Keratinocyte (primary cell): ENCODE measurements around the gene C13orf42. TPM values are rescaled to one million over a fixed set of nuclear protein-coding genes. Genes with fewer than 3 reads are reported as not detected.

ENCODE experiments used
- DNase-seq: peaks from one replicate; pipeline ENCODE4 v3.0.0-alpha.2; 2011; ENCODE audit warnings: low read depth, missing footprints, low spot score
- FAIRE-seq: peaks from 2 replicates; lab custom pipeline; 2011; peaks lifted over from hg19 to GRCh38; lab: Jason Lieb, UNC
- H2AFZ ChIP-seq: 2 replicates; pipeline ENCODE4 v1.6.0; 2012; ENCODE audit warnings: low read length, control low read depth, inconsistent platforms; ENCODE audit not compliant: control insufficient read depth
- H3K27ac ChIP-seq: 2 replicates; pipeline ENCODE4 v1.5.1; 2011; ENCODE audit warnings: low read length; ENCODE audit not compliant: control insufficient read depth, insufficient read depth
- H3K27me3 ChIP-seq: 3 replicates; pipeline ENCODE4 v1.6.0; 2011; ENCODE audit warnings: low read length; ENCODE audit not compliant: control insufficient read depth, insufficient read depth; ENCODE audit errors: extremely low read depth
- H3K36me3 ChIP-seq, 2 experiments: 2 replicates in 1 of 2; 3 replicates in 1 of 2; pipeline ENCODE4 v1.5.1; 2011; ENCODE audit warnings: low read length in 2 of 2, mild to moderate bottlenecking in 1 of 2; ENCODE audit not compliant: control insufficient read depth in 2 of 2, insufficient read depth in 2 of 2; ENCODE audit errors: extremely low read depth in 1 of 2
- H3K4me1 ChIP-seq: 3 replicates; pipeline ENCODE4 v1.5.1; 2011; ENCODE audit warnings: low read length; ENCODE audit not compliant: control insufficient read depth, insufficient read depth; ENCODE audit errors: extremely low read depth
- H3K4me2 ChIP-seq: 3 replicates; pipeline ENCODE4 v1.6.0; 2011; ENCODE audit warnings: low read depth, low read length; ENCODE audit not compliant: control insufficient read depth, insufficient read depth; ENCODE audit errors: extremely low read depth
- H3K4me3 ChIP-seq, 3 experiments: fragments of 200-600 bp in 1 of 3; sonication (generic) in 1 of 3; 2 replicates in 2 of 3; 3 replicates in 1 of 3; pipeline ENCODE4 v1.5.1; 2011 to 2016; ENCODE audit warnings: low read length in 3 of 3, mild to moderate bottlenecking in 3 of 3, control low read depth in 2 of 3, inconsistent platforms in 1 of 3, low read depth in 1 of 3, mixed read lengths in 1 of 3, mixed run types in 1 of 3, moderate library complexity in 1 of 3; ENCODE audit not compliant: control insufficient read depth in 2 of 3, insufficient read depth in 2 of 3; ENCODE audit errors: extremely low read depth in 1 of 3
- H3K79me2 ChIP-seq: 2 replicates; pipeline ENCODE4 v1.6.0; 2012; ENCODE audit warnings: low read length; ENCODE audit not compliant: control insufficient read depth, insufficient read depth
- H3K9ac ChIP-seq: 3 replicates; pipeline ENCODE4 v1.6.0; 2011; ENCODE audit warnings: low read length; ENCODE audit not compliant: control insufficient read depth, insufficient read depth; ENCODE audit errors: extremely low read depth
- H3K9me1 ChIP-seq: 3 replicates; pipeline ENCODE4 v1.6.0; 2011; ENCODE audit warnings: low read length; ENCODE audit not compliant: control insufficient read depth, insufficient read depth; ENCODE audit errors: extremely low read depth
- H3K9me3 ChIP-seq: 2 replicates; pipeline ENCODE4 v1.5.1; 2012; ENCODE audit warnings: low read depth, low read length; ENCODE audit not compliant: control insufficient read depth
- H4K20me1 ChIP-seq: 3 replicates; pipeline ENCODE4 v1.6.0; 2011; ENCODE audit warnings: low read length; ENCODE audit not compliant: control insufficient read depth, insufficient read depth; ENCODE audit errors: extremely low read depth
- CTCF ChIP-seq, 3 experiments: IDR thresholded peaks in 1 of 3; conservative IDR thresholded peaks in 1 of 3; optimal IDR thresholded peaks in 1 of 3; 2 replicates in 2 of 3; 3 replicates in 1 of 3; pipeline versions ENCODE3 to v1.5.1; 2011; ENCODE audit warnings: low read length in 3 of 3, mild to moderate bottlenecking in 3 of 3, moderate library complexity in 2 of 3, control low read depth in 1 of 3, inconsistent platforms in 1 of 3; ENCODE audit not compliant: insufficient read depth in 2 of 3; ENCODE audit errors: extremely low read depth in 1 of 3
- EZH2 ChIP-seq: IDR thresholded peaks from one replicate; pipeline ENCODE4 v1.6.1; 2012; ENCODE audit warnings: inconsistent platforms, mild to moderate bottlenecking, low read length, moderate library complexity
- dilution Hi-C: fragments of 300-500 bp; cut with MboI; formaldehyde crosslinking; loops from one replicate; pipeline ENCODE4 v1.7.0; 2020; ENCODE audit warnings: low sequenced_read_pairs; ENCODE audit not compliant: extremely low pct_ligation_motif_present
- polyA plus RNA-seq, 5 experiments: library from polyadenylated mRNA; depleted of rRNA in 3 of 5; stranded (reverse) in 3 of 5; stranded (forward) in 1 of 5; unstranded in 1 of 5; fragments of >200 nt; gene quantifications; 1 replicate in 1 of 5; 2 replicates in 3 of 5; 3 replicates in 1 of 5; pipeline versions ENCODE4 v1.2.1 to v1.2.3, GENCODE V29; 2011 to 2012; ENCODE audit warnings: missing spikeins in 2 of 5, low read depth in 1 of 5, low replicate concordance in 1 of 5

C13orf42 gene
- polyA plus RNA-seq, 1 donor (not counting 4 experiments of a cell fraction or from before 2014, with no cell fraction given) = not detected

GRCh38 chr13:51044023-51044665 is 66.9 kb downstream of the C13orf42 start:
- no peak overlapping the region for H3K4me3 ChIP-seq
- no peaks in the 10 kb centered on the region for H3K9me3 ChIP-seq
- no peaks in the 10 kb centered on the region for H4K20me1 ChIP-seq
- dilution Hi-C loops = no loop called here
- H2AFZ ChIP-seq = no peak overlapping the region
- DNase-seq = no peak
- H3K9ac ChIP-seq = no peak overlapping the region
- H3K9me1 ChIP-seq = no peaks in the 10 kb centered on the region
- H3K4me2 ChIP-seq = no peak overlapping the region
- no peaks in the 10 kb centered on the region for H3K79me2 ChIP-seq
- no peaks in the 10 kb centered on the region for H3K4me1 ChIP-seq
- no peak for FAIRE-seq
- no peaks in the 10 kb centered on the region for H3K27me3 ChIP-seq
- TF ChIP-seq EZH2 (no peak), CTCF (optimal IDR thresholded peaks at IDR 0.05 in 1 of 3, IDR thresholded peaks at IDR 0.05 in 1 of 3, conservative IDR thresholded peaks at IDR 0.05 in 1 of 3; ENCODE audit: extremely low read depth in 1 of 3, insufficient read depth in 2 of 3, low read length in 3 of 3) (no peak)
- no peaks in the 10 kb centered on the region for H3K36me3 ChIP-seq
- no peak overlapping the region for H3K27ac ChIP-seq

GRCh38 chr13:51043310-51043709 is 67.8 kb downstream of the C13orf42 start:
- Histone ChIP-seq H2AFZ (no peak overlapping the region), H3K27me3 (no peaks in the 10 kb centered on the region), H3K36me3 (no peaks in the 10 kb centered on the region), H3K27ac (no peak overlapping the region), H3K9me1 (no peaks in the 10 kb centered on the region), H4K20me1 (no peaks in the 10 kb centered on the region), H3K4me3 (no peak overlapping the region), H3K4me2 (no peak overlapping the region), H3K4me1 (no peaks in the 10 kb centered on the region), H3K79me2 (no peaks in the 10 kb centered on the region), H3K9ac (no peak overlapping the region), H3K9me3 (no peaks in the 10 kb centered on the region)
- FAIRE-seq = no peak
- DNase-seq = no peak
- dilution Hi-C loops = no loop called here
- TF ChIP-seq EZH2 (no peak), CTCF (optimal IDR thresholded peaks at IDR 0.05 in 1 of 3, IDR thresholded peaks at IDR 0.05 in 1 of 3, conservative IDR thresholded peaks at IDR 0.05 in 1 of 3; ENCODE audit: extremely low read depth in 1 of 3, insufficient read depth in 2 of 3, low read length in 3 of 3) (no peak)
